Karpas-422 (cell line): ENCODE data around the gene CRHR1. TPM values are rescaled to one million over a fixed set of nuclear protein-coding genes. Genes with fewer than 3 reads are reported as not detected.
"Not testable (repeated sequence)": the region's sequence is repeated elsewhere in the genome, so short reads cannot be mapped to it uniquely, and the experiment has no call there.

Source experiments
- DNase-seq: peaks from one replicate; pipeline ENCODE4 v3.0.0-alpha.2; 2015
- H2AFZ ChIP-seq: fragments of 200-600 bp; sonication (generic); 2 replicates; pipeline ENCODE4 v1.6.1; 2014; ENCODE audit warnings: antibody characterized with exemption, low read length, mixed read lengths
- H3K27ac ChIP-seq: fragments of 200-600 bp; sonication (generic); 2 replicates; pipeline ENCODE4 v1.5.1; 2014; ENCODE audit warnings: mild to moderate bottlenecking, low read length, moderate library complexity
- H3K27me3 ChIP-seq: fragments of 200-600 bp; sonication (generic); 2 replicates; pipeline ENCODE4 v1.6.1; 2014; ENCODE audit warnings: low read length, mixed read lengths
- H3K36me3 ChIP-seq: fragments of 200-600 bp; sonication (generic); 2 replicates; pipeline ENCODE4 v1.6.1; 2014; ENCODE audit warnings: low read length, mixed read lengths; ENCODE audit not compliant: insufficient read depth
- H3K4me1 ChIP-seq: fragments of 200-600 bp; sonication (generic); 2 replicates; pipeline ENCODE4 v1.6.1; 2014; ENCODE audit warnings: mild to moderate bottlenecking, low read length, mixed read lengths
- H3K4me2 ChIP-seq: fragments of 200-600 bp; sonication (generic); 2 replicates; pipeline ENCODE4 v1.6.1; 2014; ENCODE audit warnings: low read length, low read depth, mild to moderate bottlenecking; ENCODE audit not compliant: poor library complexity, severe bottlenecking
- H3K4me3 ChIP-seq: fragments of 200-600 bp; sonication (generic); 2 replicates; pipeline ENCODE4 v1.5.1; 2014; ENCODE audit warnings: mild to moderate bottlenecking, antibody characterized with exemption, low read length, mixed read lengths
- H3K79me2 ChIP-seq: fragments of 200-600 bp; sonication (generic); 2 replicates; pipeline ENCODE4 v1.6.1; 2014; ENCODE audit warnings: mild to moderate bottlenecking, low read length, mixed read lengths
- H3K9ac ChIP-seq: fragments of 200-600 bp; sonication (generic); 2 replicates; pipeline ENCODE4 v1.6.0; 2014; ENCODE audit warnings: low read length
- H3K9me2 ChIP-seq: fragments of 200-600 bp; sonication (generic), shearing (Covaris generic); replicated peaks from 2 replicates; pipeline ENCODE4 v1.6.0; 2014; ENCODE audit warnings: mild to moderate bottlenecking, low read length, moderate library complexity; ENCODE audit not compliant: insufficient read depth
- H3K9me3 ChIP-seq: fragments of 300-700, 200-600 bp; sonication (generic); 2 replicates; pipeline ENCODE4 v1.6.1; 2014; ENCODE audit warnings: low read length, mixed read lengths
- H4K20me1 ChIP-seq: fragments of 200-600 bp; sonication (generic); 2 replicates; pipeline ENCODE4 v1.6.1; 2014; ENCODE audit warnings: mild to moderate bottlenecking, antibody characterized with exemption, low read length, low read depth; ENCODE audit not compliant: insufficient read depth
- total RNA-seq: library from RNA; depleted of rRNA; stranded (reverse); fragments of >200 nt; shearing (Covaris generic); gene quantifications from 2 replicates; pipeline ENCODE4 v1.2.3, GENCODE V29; 2014; ENCODE audit warnings: low replicate concordance

The CRHR1 gene
- total RNA-seq, 1 experiment from 2014 or later, result not detected

- Histone ChIP-seq H3K27me3 (no peaks in the 10 kb centered on the region), H3K4me3 (no peak overlapping the region)
Measured at GRCh38 chr17:45855691-45856336, 71.7 kb downstream of the CRHR1 start.

GRCh38 chr17:45857977-45858708 lies 74.0 kb downstream of the CRHR1 start:
- Histone ChIP-seq H3K9ac (no peak overlapping the region), H3K27ac (no peak overlapping the region), H3K9me3 (no peaks in the 10 kb centered on the region; the same call in 1 of the 2 replicates), H3K9me2 (no peaks in the 10 kb centered on the region), H4K20me1 (no peaks in the 10 kb centered on the region), H3K4me3 (no peak overlapping the region), H3K4me1 (no peaks in the 10 kb centered on the region), H2AFZ (no peak overlapping the region), H3K4me2 (no peak overlapping the region), H3K36me3 (no peaks in the 10 kb centered on the region), H3K27me3 (no peaks in the 10 kb centered on the region), H3K79me2 (no peaks in the 10 kb centered on the region)
- no peak for DNase-seq

More at GRCh38 chr17:45855691-45856336, 71.7 kb downstream of the CRHR1 start:
- H3K4me2 ChIP-seq, result no peak overlapping the region
- no peak overlapping the region for H3K9ac ChIP-seq
- no peaks in the 10 kb centered on the region for H3K36me3 ChIP-seq
- H3K79me2 ChIP-seq, result no peaks in the 10 kb centered on the region
- no peaks in the 10 kb centered on the region for H3K9me3 ChIP-seq
- no peak overlapping the region for H3K27ac ChIP-seq
- H2AFZ ChIP-seq, result no peak overlapping the region
- H3K9me2 ChIP-seq, result no peaks in the 10 kb centered on the region
- DNase-seq, result no peak
- H3K4me1 ChIP-seq, result no peaks in the 10 kb centered on the region
- H4K20me1 ChIP-seq, result no peaks in the 10 kb centered on the region

GRCh38 chr17:45861165-45861564 lies 77.0 kb downstream of the CRHR1 start:
- no peaks in the 10 kb centered on the region; the same call in 1 of the 2 replicates for H3K9me3 ChIP-seq

GRCh38 chr17:45862127-45862526 lies 78.0 kb downstream of the CRHR1 start:
- not testable (repeated sequence) for H3K9me2 ChIP-seq, H3K4me2 ChIP-seq, H4K20me1 ChIP-seq, H3K27me3 ChIP-seq, H2AFZ ChIP-seq, DNase-seq, H3K4me3 ChIP-seq, H3K36me3 ChIP-seq, H3K9ac ChIP-seq, H3K4me1 ChIP-seq, H3K9me3 ChIP-seq, H3K27ac ChIP-seq, H3K79me2 ChIP-seq

More at GRCh38 chr17:45861165-45861564, 77.0 kb downstream of the CRHR1 start:
- Histone ChIP-seq H4K20me1 (no peaks in the 10 kb centered on the region), H3K27ac (no peak overlapping the region), H3K79me2 (no peaks in the 10 kb centered on the region), H3K9me2 (no peaks in the 10 kb centered on the region), H3K27me3 (no peaks in the 10 kb centered on the region), H3K9ac (no peak overlapping the region), H3K4me1 (no peaks in the 10 kb centered on the region), H3K4me3 (no peak overlapping the region), H2AFZ (no peak overlapping the region), H3K36me3 (no peaks in the 10 kb centered on the region), H3K4me2 (no peak overlapping the region)
- DNase-seq, result no peak

- Histone ChIP-seq H3K27ac (no peak overlapping the region), H2AFZ (no peak overlapping the region), H3K4me1 (no peaks in the 10 kb centered on the region), H4K20me1 (no peaks in the 10 kb centered on the region), H3K36me3 (no peaks in the 10 kb centered on the region), H3K9ac (no peak overlapping the region), H3K9me3 (no peaks in the 10 kb centered on the region; the same call in 1 of the 2 replicates), H3K4me2 (no peak overlapping the region), H3K27me3 (peaks cover 4% of the 10 kb centered on the region; the same call in 1 of the 2 replicates), H3K79me2 (no peaks in the 10 kb centered on the region), H3K9me2 (no peaks in the 10 kb centered on the region), H3K4me3 (no peak overlapping the region)
- DNase-seq, result no peak
Measured at GRCh38 chr17:45863857-45864654, 79.9 kb downstream of the CRHR1 start.

- H4K20me1 ChIP-seq, result no peaks in the 10 kb centered on the region
- peaks cover 4% of the 10 kb centered on the region; the same call in 1 of the 2 replicates for H3K27me3 ChIP-seq
- H3K9me2 ChIP-seq, result no peaks in the 10 kb centered on the region
- no peak for DNase-seq
- no peaks in the 10 kb centered on the region for H3K79me2 ChIP-seq
- no peak overlapping the region for H3K27ac ChIP-seq
- H3K9ac ChIP-seq, result no peak overlapping the region
- H3K4me2 ChIP-seq, result no peak overlapping the region
- H3K36me3 ChIP-seq, result no peaks in the 10 kb centered on the region
- no peaks in the 10 kb centered on the region; the same call in 1 of the 2 replicates for H3K9me3 ChIP-seq
- H3K4me1 ChIP-seq, result no peaks in the 10 kb centered on the region
- H3K4me3 ChIP-seq, result no peak overlapping the region
- H2AFZ ChIP-seq, result peak overlapping the region; percentile 43; the same call in 1 of the 2 replicates
Measured at GRCh38 chr17:45867171-45867570, 83.1 kb downstream of the CRHR1 start.

- H3K79me2 ChIP-seq, result no peaks in the 10 kb centered on the region
- no peak overlapping the region for H3K4me3 ChIP-seq
- H3K9ac ChIP-seq, result no peak overlapping the region
- H3K9me3 ChIP-seq, result no peaks in the 10 kb centered on the region
- H4K20me1 ChIP-seq, result no peaks in the 10 kb centered on the region
- no peaks in the 10 kb centered on the region for H3K9me2 ChIP-seq
- H3K36me3 ChIP-seq, result no peaks in the 10 kb centered on the region
- no peak overlapping the region for H3K27ac ChIP-seq
- peak; percentile 55 for DNase-seq
- peaks cover 4% of the 10 kb centered on the region; the same call in 1 of the 2 replicates for H3K27me3 ChIP-seq
- peak overlapping the region; percentile 43; the same call in 1 of the 2 replicates for H2AFZ ChIP-seq
- no peak overlapping the region for H3K4me2 ChIP-seq
- no peaks in the 10 kb centered on the region for H3K4me1 ChIP-seq
Measured at GRCh38 chr17:45867702-45868101, 83.6 kb downstream of the CRHR1 start.

GRCh38 chr17:45868276-45868675 lies 84.2 kb downstream of the CRHR1 start:
- Histone ChIP-seq H3K79me2 (no peaks in the 10 kb centered on the region), H3K36me3 (no peaks in the 10 kb centered on the region), H2AFZ (no peak overlapping the region), H3K9me2 (no peaks in the 10 kb centered on the region), H3K4me1 (no peaks in the 10 kb centered on the region), H3K4me2 (no peak overlapping the region), H3K4me3 (no peak overlapping the region), H3K27ac (no peak overlapping the region), H3K27me3 (peaks cover 4% of the 10 kb centered on the region; the same call in 1 of the 2 replicates), H3K9ac (no peak overlapping the region), H4K20me1 (no peaks in the 10 kb centered on the region), H3K9me3 (no peaks in the 10 kb centered on the region)
- no peak for DNase-seq
